ENCODE results near the gene CARD18.

Gene CARD18, protein sequence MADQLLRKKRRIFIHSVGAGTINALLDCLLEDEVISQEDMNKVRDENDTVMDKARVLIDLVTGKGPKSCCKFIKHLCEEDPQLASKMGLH

DNA sequence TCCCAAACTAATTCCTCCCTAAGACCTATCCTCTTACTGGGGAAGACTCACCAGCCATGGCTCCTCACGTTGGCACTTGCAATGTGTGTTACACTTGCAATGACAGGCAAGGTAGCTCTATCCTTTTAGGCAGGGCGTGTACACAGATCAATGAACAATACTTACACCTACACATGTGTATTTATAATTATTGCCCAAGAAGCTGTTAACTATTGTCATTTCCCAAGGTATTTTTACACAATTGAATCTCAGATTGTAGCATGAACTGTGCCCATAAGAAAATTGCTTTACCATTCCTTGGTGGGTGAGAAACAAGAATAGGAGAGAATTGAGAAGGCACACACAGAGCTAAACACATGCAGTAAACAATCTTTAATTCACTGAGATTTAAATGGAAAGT is at the start of gene CARD18:
CARD18 (minus strand) TSS at position 101 of the 400 bp plus-strand sequence; CDS start at position 58, 43 bp downstream.
- ATAC-seq (no peak), DNase-seq (ENCODE audit: low spot score in 2 of 2) (no peak)
- H3K27ac Mint-ChIP-seq, result no peak within 1 kb of the TSS
- no peak within 1 kb of the TSS for H3K4me3 Mint-ChIP-seq
- H3K36me3 Mint-ChIP-seq, result no peaks in the 10 kb centered on the region
- H3K9me3 Mint-ChIP-seq, result no peaks in the 10 kb centered on the region
- no peaks in the 10 kb centered on the region for H3K4me1 Mint-ChIP-seq

- Mint-ChIP-seq H3K27ac (no peak overlapping the region), H3K4me3 (no peak overlapping the region), H3K9me3 (no peaks in the 10 kb centered on the region), H3K4me1 (no peaks in the 10 kb centered on the region), H3K36me3 (no peaks in the 10 kb centered on the region)
- ATAC-seq (no peak), DNase-seq (ENCODE audit: low spot score in 2 of 2) (no peak)
These were observed 44.4 kb upstream of the CARD18 start for GRCh38 chr11:105183987-105184386.

GRCh38 chr11:105183426-105183825 is 43.9 kb upstream of the CARD18 start:
- ATAC-seq (no peak), DNase-seq (ENCODE audit: low spot score in 2 of 2) (no peak)
- no peak overlapping the region for H3K4me3 Mint-ChIP-seq
- H3K36me3 Mint-ChIP-seq, result no peaks in the 10 kb centered on the region
- no peak overlapping the region for H3K27ac Mint-ChIP-seq
- H3K9me3 Mint-ChIP-seq, result no peaks in the 10 kb centered on the region
- H3K4me1 Mint-ChIP-seq, result no peaks in the 10 kb centered on the region

DNA sequence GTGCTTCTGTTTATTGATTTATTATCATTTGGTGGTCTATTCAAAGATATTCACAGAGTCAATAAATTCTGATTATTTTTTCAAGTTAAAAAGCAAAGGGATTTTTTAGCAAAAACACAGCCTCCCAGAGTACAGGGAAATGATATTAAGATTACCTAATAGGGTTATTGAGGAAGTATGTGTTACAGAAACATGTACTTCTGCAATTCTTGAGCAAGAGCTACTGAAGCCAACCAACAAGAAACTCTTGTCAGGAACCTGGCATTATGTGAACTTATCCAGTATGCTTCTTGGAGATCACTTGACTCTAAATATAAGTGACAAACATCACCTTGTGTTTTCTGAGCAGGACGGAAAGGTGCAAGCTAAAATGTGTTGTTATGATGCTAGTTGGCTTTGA is 42.0 kb upstream of the CARD18 start:
- Mint-ChIP-seq H3K4me3 (no peak overlapping the region), H3K27ac (no peak overlapping the region), H3K36me3 (no peaks in the 10 kb centered on the region), H3K4me1 (no peaks in the 10 kb centered on the region), H3K9me3 (no peaks in the 10 kb centered on the region)
- no peak for DNase-seq (ENCODE audit: low spot score in 2 of 2)
- no peak for ATAC-seq

- no peak for DNase-seq (ENCODE audit: low spot score in 2 of 2)
- Mint-ChIP-seq H3K27ac (no peak overlapping the region), H3K36me3 (no peaks in the 10 kb centered on the region), H3K4me3 (no peak overlapping the region), H3K4me1 (no peaks in the 10 kb centered on the region), H3K9me3 (no peaks in the 10 kb centered on the region)
- ATAC-seq, result no peak
These were observed 41.5 kb upstream of the CARD18 start for GRCh38 chr11:105181100-105181499.

GRCh38 chr11:105179542-105180278 is 40.1 kb upstream of the CARD18 start:
- Mint-ChIP-seq H3K36me3 (no peaks in the 10 kb centered on the region), H3K9me3 (no peaks in the 10 kb centered on the region), H3K27ac (no peak overlapping the region), H3K4me1 (no peaks in the 10 kb centered on the region), H3K4me3 (no peak overlapping the region)
- DNase-seq (ENCODE audit: low spot score in 2 of 2) (no peak), ATAC-seq (no peak)

GRCh38 chr11:105177658-105178057 is 38.1 kb upstream of the CARD18 start:
- no peak for ATAC-seq
- no peaks in the 10 kb centered on the region for H3K9me3 Mint-ChIP-seq
- H3K4me3 Mint-ChIP-seq, result no peak overlapping the region
- no peak for DNase-seq (ENCODE audit: low spot score in 2 of 2)
- no peak overlapping the region for H3K27ac Mint-ChIP-seq
- H3K4me1 Mint-ChIP-seq, result no peaks in the 10 kb centered on the region
- H3K36me3 Mint-ChIP-seq, result no peaks in the 10 kb centered on the region

DNA sequence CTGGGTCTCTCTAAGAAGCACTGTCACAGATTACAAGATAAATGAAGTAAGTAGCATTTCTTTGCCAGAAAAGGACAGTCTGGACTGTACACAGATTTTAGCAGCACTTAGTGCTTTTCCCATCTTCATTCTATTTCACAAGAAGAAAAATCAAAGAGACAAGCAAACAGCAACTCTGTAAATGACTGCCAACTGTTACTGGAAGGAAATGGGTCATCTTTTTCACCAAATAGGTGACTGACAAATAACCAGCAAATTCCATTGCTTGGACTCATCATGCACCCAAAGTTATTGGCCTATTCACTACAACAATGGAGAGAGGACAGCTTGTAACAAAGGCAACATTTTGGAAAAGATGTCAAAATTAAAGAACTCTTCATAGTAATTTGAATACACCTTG is 28.9 kb upstream of the CARD18 start:
- no peak for ATAC-seq
- no peak overlapping the region for H3K4me3 Mint-ChIP-seq
- H3K4me1 Mint-ChIP-seq, result no peaks in the 10 kb centered on the region
- no peak overlapping the region for H3K27ac Mint-ChIP-seq
- H3K36me3 Mint-ChIP-seq, result no peaks in the 10 kb centered on the region
- H3K9me3 Mint-ChIP-seq, result peaks cover 2% of the 10 kb centered on the region
- DNase-seq (ENCODE audit: low spot score in 2 of 2), result no peak

GRCh38 chr11:105167244-105167643 is 27.7 kb upstream of the CARD18 start:
- Mint-ChIP-seq H3K36me3 (no peaks in the 10 kb centered on the region), H3K4me3 (no peak overlapping the region), H3K27ac (no peak overlapping the region), H3K4me1 (no peaks in the 10 kb centered on the region), H3K9me3 (peaks cover 2% of the 10 kb centered on the region)
- ATAC-seq (no peak), DNase-seq (ENCODE audit: low spot score in 2 of 2) (no peak)

- Mint-ChIP-seq H3K4me1 (no peaks in the 10 kb centered on the region), H3K36me3 (no peaks in the 10 kb centered on the region), H3K4me3 (no peak overlapping the region), H3K27ac (no peak overlapping the region), H3K9me3 (no peaks in the 10 kb centered on the region)
- DNase-seq (ENCODE audit: low spot score in 2 of 2) (no peak), ATAC-seq (peak; percentile 57)
These were observed 24.6 kb upstream of the CARD18 start for GRCh38 chr11:105164208-105164607.

GRCh38 chr11:105162506-105162905 is 22.9 kb upstream of the CARD18 start:
- no peaks in the 10 kb centered on the region for H3K36me3 Mint-ChIP-seq
- no peak for DNase-seq (ENCODE audit: low spot score in 2 of 2)
- H3K27ac Mint-ChIP-seq, result no peak overlapping the region
- no peaks in the 10 kb centered on the region for H3K9me3 Mint-ChIP-seq
- H3K4me1 Mint-ChIP-seq, result no peaks in the 10 kb centered on the region
- no peak for ATAC-seq
- no peak overlapping the region for H3K4me3 Mint-ChIP-seq

DNA sequence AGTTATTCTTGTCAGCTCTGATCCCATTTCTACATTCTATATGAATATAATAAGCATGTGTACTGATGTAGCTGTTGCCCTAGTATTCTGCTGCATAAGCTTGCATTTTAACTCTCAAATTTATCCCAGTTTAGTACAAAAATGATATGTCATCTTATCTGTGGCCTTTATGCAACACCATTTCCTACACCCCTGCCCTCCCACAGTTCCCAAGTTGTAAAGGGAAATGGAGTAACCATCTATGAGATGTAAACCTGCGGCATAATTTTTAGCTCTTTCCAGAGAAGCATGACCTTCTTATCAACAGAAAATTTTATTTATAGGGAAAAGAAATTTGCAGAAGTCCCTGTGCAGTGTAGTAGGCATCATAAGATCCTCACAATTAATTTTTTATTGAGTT is 18.9 kb upstream of the CARD18 start:
- no peak for ATAC-seq
- Mint-ChIP-seq H3K9me3 (no peaks in the 10 kb centered on the region), H3K36me3 (no peaks in the 10 kb centered on the region)

DNA sequence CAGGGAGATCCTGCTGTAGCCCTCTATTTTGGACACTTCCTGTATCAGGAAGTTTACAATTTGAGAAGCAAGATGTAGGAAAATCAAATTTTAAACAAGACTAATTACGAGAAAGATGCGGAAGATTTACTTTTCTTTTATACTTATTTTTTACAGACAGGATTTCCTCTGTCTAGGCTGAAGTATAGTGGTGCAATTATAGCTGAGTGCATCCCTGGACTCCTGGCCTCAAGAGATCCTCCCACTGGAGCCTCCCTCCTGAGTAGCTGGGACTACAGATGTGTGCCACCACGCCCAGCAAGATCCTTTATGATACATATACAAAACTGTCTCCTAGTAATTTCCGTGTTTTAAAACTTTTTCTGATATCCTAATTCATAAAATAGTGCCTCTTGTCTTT is 17.2 kb upstream of the CARD18 start:
- H3K4me3 Mint-ChIP-seq, result no peak overlapping the region
- DNase-seq (ENCODE audit: low spot score in 2 of 2) (no peak), ATAC-seq (no peak)
- no peaks in the 10 kb centered on the region for H3K4me1 Mint-ChIP-seq
- no peaks in the 10 kb centered on the region for H3K9me3 Mint-ChIP-seq
- no peaks in the 10 kb centered on the region for H3K36me3 Mint-ChIP-seq
- no peak overlapping the region for H3K27ac Mint-ChIP-seq

More for the DNA sequence above, 18.9 kb upstream of the CARD18 start:
- Mint-ChIP-seq H3K4me3 (no peak overlapping the region), H3K27ac (no peak overlapping the region), H3K4me1 (no peaks in the 10 kb centered on the region)
- no peak for DNase-seq (ENCODE audit: low spot score in 2 of 2)

GRCh38 chr11:105156231-105156630 is 16.7 kb upstream of the CARD18 start:
- H3K4me1 Mint-ChIP-seq, result no peaks in the 10 kb centered on the region
- DNase-seq (ENCODE audit: low spot score in 2 of 2), result no peak
- ATAC-seq, result no peak
- H3K9me3 Mint-ChIP-seq, result no peaks in the 10 kb centered on the region
- no peaks in the 10 kb centered on the region for H3K36me3 Mint-ChIP-seq
- H3K4me3 Mint-ChIP-seq, result no peak overlapping the region
- H3K27ac Mint-ChIP-seq, result no peak overlapping the region

- ATAC-seq (no peak), DNase-seq (ENCODE audit: low spot score in 2 of 2) (no peak)
- H3K4me1 Mint-ChIP-seq, result no peaks in the 10 kb centered on the region
- no peaks in the 10 kb centered on the region for H3K9me3 Mint-ChIP-seq
- no peak overlapping the region for H3K4me3 Mint-ChIP-seq
- H3K27ac Mint-ChIP-seq, result no peak overlapping the region
- no peaks in the 10 kb centered on the region for H3K36me3 Mint-ChIP-seq
These were observed 16.1 kb upstream of the CARD18 start for GRCh38 chr11:105155679-105156078.

DNA sequence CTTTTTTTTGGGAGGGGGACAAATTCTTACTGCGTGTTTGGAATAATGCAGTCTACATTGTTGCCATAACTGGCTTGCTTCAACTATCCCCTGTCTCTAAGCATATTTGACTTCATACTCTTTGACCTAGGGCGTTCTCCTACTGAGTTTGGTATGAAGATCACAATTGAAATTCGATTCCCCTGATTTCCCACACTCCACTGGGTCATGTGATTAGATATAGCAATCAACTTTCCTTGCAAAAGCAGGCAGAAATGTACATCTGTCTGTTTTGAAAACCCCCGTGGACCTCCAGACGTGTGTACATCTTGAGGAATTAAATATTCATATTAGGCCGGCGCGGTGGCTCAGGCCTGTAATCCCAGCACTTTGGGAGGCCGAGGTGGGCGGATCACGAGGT is 13.8 kb upstream of the CARD18 start:
- H3K4me1 Mint-ChIP-seq, result no peaks in the 10 kb centered on the region
- H3K9me3 Mint-ChIP-seq, result no peaks in the 10 kb centered on the region
- DNase-seq (ENCODE audit: low spot score in 2 of 2) (no peak), ATAC-seq (no peak)
- H3K36me3 Mint-ChIP-seq, result no peaks in the 10 kb centered on the region
- H3K27ac Mint-ChIP-seq, result no peak overlapping the region
- no peak overlapping the region for H3K4me3 Mint-ChIP-seq
